A549 (cell line): ENCODE results near the gene TENT5C. TPM values are rescaled to one million over a fixed set of nuclear protein-coding genes. Genes with fewer than 3 reads are reported as not detected.

Experiments
- ATAC-seq, 2 experiments: fragments of 200-7000 bp in 1 of 2; fragments of >200 bp in 1 of 2; cut with Nextera tagmentation in 1 of 2; cut with Tn5 transposase in 1 of 2; 3 replicates each; pipeline versions ENCODE4 v1.8.0 to v1.9.1; 2018 to 2020; ENCODE audit warnings: mild to moderate bottlenecking in 1 of 2, moderate library complexity in 1 of 2
- CTCF ChIA-PET: fragments of 300-600 bp; sonication (Branson Sonifier 250); formaldehyde crosslinking; extraction: SDS; loops from one replicate; lab custom pipeline; 2021; ENCODE audit warnings: antibody characterized with exemption, inconsistent platforms; lab: Yijun Ruan, JAX
- POLR2A ChIA-PET: fragments of 350-600 bp; formaldehyde crosslinking; extraction: SDS; loops from one replicate; lab custom pipeline; 2021; ENCODE audit warnings: antibody characterized with exemption, inconsistent platforms; lab: Yijun Ruan, JAX
- DNase-seq, 2 experiments: peaks; one replicate each; pipeline versions ENCODE4 v3.0.0 to v3.0.0-alpha.2; 2011 to 2016; ENCODE audit warnings: low read depth in 1 of 2, low spot score in 1 of 2
- FAIRE-seq: peaks from 2 replicates; lab custom pipeline; 2011; peaks lifted over from hg19 to GRCh38; lab: Jason Lieb, UNC
- H3K27ac ChIP-seq, 2 experiments: fragments of >200 bp; sonication (Bioruptor Twin); formaldehyde crosslinking; 3 replicates each; pipeline ENCODE4 v1.5.1; 2016 to 2017
- H3K4me1 ChIP-seq: fragments of >200 bp; sonication (Bioruptor Twin); formaldehyde crosslinking; 3 replicates; pipeline ENCODE4 v1.6.1; 2016
- H3K4me2 ChIP-seq: fragments of >200 bp; sonication (Bioruptor Twin); formaldehyde crosslinking; 3 replicates; pipeline ENCODE4 v1.6.1; 2016
- H3K4me3 ChIP-seq: fragments of >200 bp; sonication (Bioruptor Twin); formaldehyde crosslinking; 3 replicates; pipeline ENCODE4 v1.5.1; 2016
- H3K9me3 ChIP-seq: fragments of >200 bp; sonication (Bioruptor Twin); formaldehyde crosslinking; 3 replicates; pipeline ENCODE4 v1.6.1; 2016
- BHLHE40 ChIP-seq: IDR thresholded peaks from 2 replicates; pipeline ENCODE4 v1.6.1; 2012; ENCODE audit warnings: low read depth, low read length, inconsistent platforms
- CBX2 ChIP-seq: fragments of 200-600 bp; sonication (generic); IDR thresholded peaks from 2 replicates; pipeline ENCODE4 v1.6.1; 2016; ENCODE audit warnings: low read depth, mild to moderate bottlenecking, borderline replicate concordance
- EHF ChIP-seq: fragments of 250-450 bp; sonication (Bioruptor Pico); IDR thresholded peaks from 2 replicates; pipeline ENCODE4 v1.5.0; 2020; ENCODE audit warnings: mild to moderate bottlenecking
- EHMT2 ChIP-seq: fragments of 200-600 bp; sonication (generic); IDR thresholded peaks from 2 replicates; pipeline ENCODE4 v1.6.1; 2016; ENCODE audit warnings: antibody characterized with exemption, low read depth, mild to moderate bottlenecking, moderate library complexity
- FOSB ChIP-seq: fragments of 250-450 bp; sonication (Bioruptor Pico); IDR thresholded peaks from 2 replicates; pipeline ENCODE4 v1.5.0; 2020; ENCODE audit warnings: mild to moderate bottlenecking, moderate library complexity
- FOSL2 ChIP-seq, 2 experiments: fragments of 450-650 bp in 1 of 2; fragments of >200 bp in 1 of 2; sonication (Bioruptor Twin) in 1 of 2; formaldehyde crosslinking; IDR thresholded peaks; 2 replicates each; pipeline versions ENCODE4 v1.5.0 to v1.6.1; 2016 to 2020; ENCODE audit warnings: mild to moderate bottlenecking in 1 of 2, moderate library complexity in 1 of 2
- GATA3 ChIP-seq: IDR thresholded peaks from 2 replicates; pipeline ENCODE4 v1.6.1; 2012; ENCODE audit warnings: borderline replicate concordance
- HEYL ChIP-seq: fragments of 250-450 bp; sonication (Bioruptor Pico); IDR thresholded peaks from 2 replicates; pipeline ENCODE4 v1.8.0; 2021; ENCODE audit warnings: mild to moderate bottlenecking, moderate library complexity
- HOXB13 ChIP-seq: fragments of 250-450 bp; sonication (Bioruptor Pico); IDR thresholded peaks from 2 replicates; pipeline ENCODE4 v1.5.0; 2020; ENCODE audit warnings: low read depth, mild to moderate bottlenecking, moderate library complexity
- KDM1A ChIP-seq: fragments of 200-600 bp; sonication (generic); IDR thresholded peaks from 2 replicates; pipeline ENCODE4 v1.6.1; 2016; ENCODE audit warnings: low read depth, mild to moderate bottlenecking
- MAFK ChIP-seq: fragments of 450-650 bp; IDR thresholded peaks from 2 replicates; pipeline ENCODE4 v1.6.1; 2014; ENCODE audit not compliant: partially characterized antibody
- NR3C1 ChIP-seq: fragments of >200 bp; sonication (Bioruptor Twin); formaldehyde crosslinking; IDR thresholded peaks from 3 replicates; pipeline ENCODE4 v1.6.1; 2017
- RAD21 ChIP-seq, 2 experiments: fragments of >200 bp in 1 of 2; sonication (Bioruptor Twin) in 1 of 2; formaldehyde crosslinking in 1 of 2; IDR thresholded peaks in 1 of 2; conservative IDR thresholded peaks in 1 of 2; 2 replicates in 1 of 2; 3 replicates in 1 of 2; pipeline ENCODE4 v1.6.1; 2012 to 2018; ENCODE audit warnings: inconsistent platforms in 1 of 2
- RCOR1 ChIP-seq: fragments of 150-350 bp; IDR thresholded peaks from 2 replicates; pipeline ENCODE4 v1.6.1; 2014; ENCODE audit warnings: antibody characterized with exemption, low read length, low read depth
- SMC3 ChIP-seq: fragments of >200 bp; sonication (Bioruptor Twin); formaldehyde crosslinking; IDR thresholded peaks from 3 replicates; pipeline ENCODE4 v1.6.1; 2018; ENCODE audit warnings: inconsistent platforms
- SREBF2 ChIP-seq: fragments of 450-650 bp; IDR thresholded peaks from 2 replicates; pipeline ENCODE4 v1.6.1; 2014; ENCODE audit warnings: mild to moderate bottlenecking, moderate library complexity
- TP53 ChIP-seq: fragments of 250-450 bp; sonication (Bioruptor Pico); IDR thresholded peaks from 2 replicates; pipeline ENCODE4 v1.5.0; 2021; ENCODE audit warnings: mild to moderate bottlenecking, moderate library complexity
- ZC3H11A ChIP-seq: fragments of 450-650 bp; IDR thresholded peaks from 2 replicates; pipeline ENCODE4 v1.6.1; 2014; ENCODE audit warnings: antibody characterized with exemption, mild to moderate bottlenecking
- ZSCAN20 ChIP-seq: fragments of 250-450 bp; sonication (Bioruptor Pico); IDR thresholded peaks from 2 replicates; pipeline ENCODE4 v1.8.0; 2022; ENCODE audit warnings: mild to moderate bottlenecking, moderate library complexity
- WGBS: methylation state at CpG from one replicate; pipeline ENCODE4 v1.1.6; 2017; ENCODE audit errors: missing lambda C conversion rate; 5-methylcytosine and 5-hydroxymethylcytosine counted together
- polyA plus RNA-seq, 4 experiments: library from polyadenylated mRNA; depleted of rRNA in 3 of 4; stranded (reverse); fragments of >200 nt; fragmentation: RNase III in 1 of 4; extraction: RNeasy Plus Mini Kit Qiagen cat#74134 plus additional on column Dnase treatment in 1 of 4; gene quantifications; 2 replicates in 3 of 4; 3 replicates in 1 of 4; pipeline ENCODE4 v1.2.3, GENCODE V29; 2011 to 2017
- TF ChIP-seq, protein P1 (sequence below): fragments of 150-350 bp; IDR thresholded peaks from 2 replicates; pipeline ENCODE4 v1.6.1; 2014; ENCODE audit warnings: low read depth, mild to moderate bottlenecking, low read length
- TF ChIP-seq, protein P2 (sequence below): fragments of >200 bp; sonication (Bioruptor Twin); formaldehyde crosslinking; IDR thresholded peaks from 2 replicates; pipeline ENCODE4 v1.6.1; 2016
- TF ChIP-seq, protein P3 (sequence below): fragments of 450-650 bp; IDR thresholded peaks from 2 replicates; pipeline ENCODE4 v1.6.1; 2014; ENCODE audit warnings: antibody characterized with exemption
- TF ChIP-seq, protein P4 (sequence below): fragments of 250-450 bp; sonication (Bioruptor Pico); IDR thresholded peaks from 2 replicates; pipeline ENCODE4 v1.5.0; 2021; ENCODE audit warnings: mild to moderate bottlenecking, moderate library complexity, borderline replicate concordance

Gene TENT5C
- polyA plus RNA-seq, 2 of the 4 experiments (the other 2 are of a cell fraction) = 0.14 to 0.17 TPM

DNA sequence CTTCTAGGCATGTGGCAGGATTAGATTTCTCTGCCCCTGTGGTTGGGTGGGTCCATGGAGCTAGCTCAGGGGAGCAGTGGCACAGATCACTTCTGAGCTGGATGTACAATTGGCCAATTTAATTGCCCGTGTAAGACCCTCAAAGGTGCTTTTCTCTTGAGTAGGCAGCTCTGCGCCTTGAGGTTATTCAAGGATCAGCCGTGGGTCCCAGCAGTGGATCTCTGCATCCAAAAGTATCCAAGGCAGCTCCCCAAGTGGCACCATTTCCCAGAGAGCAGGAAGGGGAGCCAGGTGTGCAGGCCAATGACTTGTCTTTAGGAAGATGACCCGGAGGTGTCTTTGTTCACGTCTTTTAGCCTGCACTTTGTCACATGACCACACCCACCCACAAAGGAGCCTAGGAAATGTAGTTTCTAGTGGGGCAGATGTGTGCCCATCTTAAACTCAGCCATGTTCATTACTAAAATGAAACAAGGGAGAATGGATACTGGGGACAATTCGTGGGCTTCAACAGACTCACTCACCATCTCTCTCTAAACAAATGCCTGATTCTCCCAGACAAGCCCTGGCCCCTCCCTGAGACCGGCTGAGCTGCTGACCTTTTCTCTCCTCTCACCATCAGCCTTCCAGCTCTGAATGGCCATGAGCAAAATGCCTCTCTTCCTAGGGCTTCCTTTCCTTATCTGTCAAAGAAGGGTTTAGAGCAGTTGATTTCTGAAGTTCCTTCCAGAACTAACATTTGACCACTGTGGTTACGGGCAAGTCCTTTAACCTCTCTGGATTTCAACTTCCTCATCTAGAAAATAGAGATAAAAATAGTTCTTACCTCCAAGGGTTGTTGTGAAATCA, 41.4 kb upstream of the TENT5C start:
- H3K9me3 ChIP-seq = no peaks in the 10 kb centered on the region
- TF ChIP-seq TP53 (no peak), SMC3 (no peak), RAD21 (conservative IDR thresholded peaks at IDR 0.05 in 1 of 2, IDR thresholded peaks at IDR 0.05 in 1 of 2) (no peak)
- TF ChIP-seq, protein P1, sequence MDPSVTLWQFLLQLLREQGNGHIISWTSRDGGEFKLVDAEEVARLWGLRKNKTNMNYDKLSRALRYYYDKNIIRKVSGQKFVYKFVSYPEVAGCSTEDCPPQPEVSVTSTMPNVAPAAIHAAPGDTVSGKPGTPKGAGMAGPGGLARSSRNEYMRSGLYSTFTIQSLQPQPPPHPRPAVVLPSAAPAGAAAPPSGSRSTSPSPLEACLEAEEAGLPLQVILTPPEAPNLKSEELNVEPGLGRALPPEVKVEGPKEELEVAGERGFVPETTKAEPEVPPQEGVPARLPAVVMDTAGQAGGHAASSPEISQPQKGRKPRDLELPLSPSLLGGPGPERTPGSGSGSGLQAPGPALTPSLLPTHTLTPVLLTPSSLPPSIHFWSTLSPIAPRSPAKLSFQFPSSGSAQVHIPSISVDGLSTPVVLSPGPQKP = no peak
- DNase-seq = no peak
- POLR2A ChIA-PET = interaction anchor here (0.5 kb wide), 1 partner anchor 93 kb away, joined by 3 read pairs; no protein-coding TSS in a partner anchor
- H3K27ac ChIP-seq = no peak overlapping the region
- H3K4me2 ChIP-seq = no peak overlapping the region
- no peak overlapping the region for H3K4me3 ChIP-seq
- no peaks in the 10 kb centered on the region for H3K4me1 ChIP-seq
- CTCF ChIA-PET = interaction anchor here (0.9 kb wide), 2 partner anchors 12 to 30 kb away, joined by 3 to 4 read pairs; no protein-coding TSS in a partner anchor
- FAIRE-seq = no peak
- no peak for ATAC-seq
- WGBS = 51% methylated on average over 8 of the region's 8 CpGs

DNA sequence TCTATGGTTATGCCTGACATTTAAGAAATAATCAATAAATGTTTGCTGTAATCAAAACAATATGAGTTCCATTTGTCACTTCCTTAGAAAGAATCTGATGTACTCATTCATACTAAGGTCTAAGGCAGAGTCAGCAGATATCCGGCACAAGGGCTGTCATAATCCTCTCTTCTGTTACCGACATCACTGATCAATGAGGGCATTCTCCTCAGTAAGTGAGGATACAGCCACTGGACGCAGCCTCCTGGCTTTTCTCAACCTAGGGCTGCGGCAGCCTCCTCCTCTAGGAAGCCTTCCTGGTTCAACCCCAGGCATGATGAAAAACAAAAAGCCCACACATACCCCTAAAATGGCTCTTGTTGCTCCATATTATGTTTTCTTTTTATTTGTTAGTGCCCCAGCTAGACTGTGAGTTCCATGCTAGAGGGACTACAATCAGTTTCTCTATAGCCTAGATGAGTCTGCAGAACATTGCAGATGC, 40.7 kb upstream of the TENT5C start:
- ATAC-seq = no peak
- 57% methylated on average over 4 of the region's 4 CpGs for WGBS
- Histone ChIP-seq H3K4me2 (no peak overlapping the region), H3K4me1 (no peaks in the 10 kb centered on the region), H3K4me3 (no peak overlapping the region), H3K27ac (no peak overlapping the region), H3K9me3 (no peaks in the 10 kb centered on the region)
- TF ChIP-seq EHF (CRISPR knock-in tag) (no peak), FOSL2 (IDR thresholded peaks at IDR 0.05) (no peak), FOSL2 (CRISPR knock-in tag; IDR thresholded peaks at IDR 0.05) (no peak)
- TF ChIP-seq, protein P2, sequence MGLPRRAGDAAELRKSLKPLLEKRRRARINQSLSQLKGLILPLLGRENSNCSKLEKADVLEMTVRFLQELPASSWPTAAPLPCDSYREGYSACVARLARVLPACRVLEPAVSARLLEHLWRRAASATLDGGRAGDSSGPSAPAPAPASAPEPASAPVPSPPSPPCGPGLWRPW = no peak
- ChIA-PET POLR2A (interaction anchor here (0.5 kb wide), 1 partner anchor 93 kb away, joined by 3 read pairs; no protein-coding TSS in a partner anchor), CTCF (no interaction called here)
- no peak for DNase-seq
- no peak for FAIRE-seq

DNA sequence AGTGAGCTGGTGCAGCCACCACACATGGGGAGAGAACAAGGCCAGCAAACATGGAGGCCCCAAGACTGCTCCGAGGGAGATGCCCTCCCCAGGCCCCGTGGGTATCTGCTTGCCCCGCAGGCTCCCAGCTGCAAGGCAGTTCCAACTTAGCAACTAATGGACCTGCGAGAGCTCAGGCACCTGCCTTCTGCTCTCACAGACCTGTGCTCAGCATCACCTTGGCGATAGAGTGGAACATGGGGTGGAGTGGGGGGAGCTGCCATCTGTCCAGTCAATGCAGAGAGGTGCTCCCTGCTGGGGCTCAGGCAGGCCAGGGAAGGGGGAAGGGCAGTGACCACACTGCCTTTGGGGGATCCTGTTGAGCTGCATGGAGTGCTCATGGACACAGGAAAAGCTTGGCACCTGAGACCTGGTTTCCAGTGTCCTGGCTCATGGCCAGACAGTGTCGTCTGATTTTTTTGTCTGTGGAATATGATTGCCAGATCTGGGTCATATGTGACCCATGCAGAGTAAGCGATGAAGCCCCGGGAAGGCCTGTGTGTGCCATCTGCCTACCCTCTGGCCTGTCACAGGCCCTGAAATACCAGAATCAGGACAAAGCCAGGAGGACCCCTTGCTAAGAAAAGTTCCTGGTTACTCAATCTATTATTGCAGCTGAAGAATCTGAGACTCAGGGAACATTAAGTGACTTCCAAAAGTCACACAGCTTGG, 39.9 kb upstream of the TENT5C start:
- no peak for ATAC-seq
- no peak for DNase-seq
- H3K9me3 ChIP-seq = no peaks in the 10 kb centered on the region
- H3K4me2 ChIP-seq = no peak overlapping the region
- POLR2A ChIA-PET = no interaction called here
- H3K27ac ChIP-seq = no peak overlapping the region
- CTCF ChIA-PET = interaction anchor here (1.0 kb wide), 1 partner anchor 188 kb away, joined by 4 read pairs; no protein-coding TSS in a partner anchor
- FAIRE-seq = no peak
- H3K4me3 ChIP-seq = no peak overlapping the region
- H3K4me1 ChIP-seq = no peaks in the 10 kb centered on the region
- WGBS = 74% methylated on average over 4 of the region's 8 CpGs
- TF ChIP-seq, protein P3, sequence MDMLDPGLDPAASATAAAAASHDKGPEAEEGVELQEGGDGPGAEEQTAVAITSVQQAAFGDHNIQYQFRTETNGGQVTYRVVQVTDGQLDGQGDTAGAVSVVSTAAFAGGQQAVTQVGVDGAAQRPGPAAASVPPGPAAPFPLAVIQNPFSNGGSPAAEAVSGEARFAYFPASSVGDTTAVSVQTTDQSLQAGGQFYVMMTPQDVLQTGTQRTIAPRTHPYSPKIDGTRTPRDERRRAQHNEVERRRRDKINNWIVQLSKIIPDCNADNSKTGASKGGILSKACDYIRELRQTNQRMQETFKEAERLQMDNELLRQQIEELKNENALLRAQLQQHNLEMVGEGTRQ = no peak
- no peak for TF ChIP-seq RCOR1
- no peak for TF ChIP-seq SREBF2
- no peak for TF ChIP-seq HOXB13 (CRISPR knock-in tag)
- no peak for TF ChIP-seq TP53
- TF ChIP-seq, protein P4, sequence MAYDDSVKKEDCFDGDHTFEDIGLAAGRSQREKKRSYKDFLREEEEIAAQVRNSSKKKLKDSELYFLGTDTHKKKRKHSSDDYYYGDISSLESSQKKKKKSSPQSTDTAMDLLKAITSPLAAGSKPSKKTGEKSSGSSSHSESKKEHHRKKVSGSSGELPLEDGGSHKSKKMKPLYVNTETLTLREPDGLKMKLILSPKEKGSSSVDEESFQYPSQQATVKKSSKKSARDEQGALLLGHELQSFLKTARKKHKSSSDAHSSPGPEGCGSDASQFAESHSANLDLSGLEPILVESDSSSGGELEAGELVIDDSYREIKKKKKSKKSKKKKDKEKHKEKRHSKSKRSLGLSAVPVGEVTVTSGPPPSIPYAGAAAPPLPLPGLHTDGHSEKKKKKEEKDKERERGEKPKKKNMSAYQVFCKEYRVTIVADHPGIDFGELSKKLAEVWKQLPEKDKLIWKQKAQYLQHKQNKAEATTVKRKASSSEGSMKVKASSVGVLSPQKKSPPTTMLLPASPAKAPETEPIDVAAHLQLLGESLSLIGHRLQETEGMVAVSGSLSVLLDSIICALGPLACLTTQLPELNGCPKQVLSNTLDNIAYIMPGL (CRISPR knock-in tag) = no peak
- no peak for TF ChIP-seq ZC3H11A
- no peak for TF ChIP-seq ZSCAN20 (CRISPR knock-in tag)
- TF ChIP-seq EHMT2 = no peak
- no peak for TF ChIP-seq BHLHE40
- no peak for TF ChIP-seq EHF (CRISPR knock-in tag)
- TF ChIP-seq CBX2 = no peak
- no peak for TF ChIP-seq FOSL2 (IDR thresholded peaks at IDR 0.05)
- no peak for TF ChIP-seq FOSL2 (CRISPR knock-in tag; IDR thresholded peaks at IDR 0.05)
- no peak for TF ChIP-seq HEYL (CRISPR knock-in tag)
- TF ChIP-seq MAFK = no peak
- no peak for TF ChIP-seq KDM1A
- no peak for TF ChIP-seq FOSB (CRISPR knock-in tag)
- no peak for TF ChIP-seq NR3C1
- TF ChIP-seq GATA3 = no peak
- TF ChIP-seq, protein P2 = no peak
